Inflammatory macrophage treated with lipopolysaccharide for 4 hours (primary cell): ENCODE measurements around the gene ZFP42.
"Not testable (repeated sequence)": the region's sequence is repeated elsewhere in the genome, so short reads cannot be mapped to it uniquely, and the experiment has no call there.

ENCODE experiments used
- DNase-seq: peaks from one replicate; pipeline ENCODE4 v3.0.0-alpha.2; 2020

ZFP42 gene

DNA sequence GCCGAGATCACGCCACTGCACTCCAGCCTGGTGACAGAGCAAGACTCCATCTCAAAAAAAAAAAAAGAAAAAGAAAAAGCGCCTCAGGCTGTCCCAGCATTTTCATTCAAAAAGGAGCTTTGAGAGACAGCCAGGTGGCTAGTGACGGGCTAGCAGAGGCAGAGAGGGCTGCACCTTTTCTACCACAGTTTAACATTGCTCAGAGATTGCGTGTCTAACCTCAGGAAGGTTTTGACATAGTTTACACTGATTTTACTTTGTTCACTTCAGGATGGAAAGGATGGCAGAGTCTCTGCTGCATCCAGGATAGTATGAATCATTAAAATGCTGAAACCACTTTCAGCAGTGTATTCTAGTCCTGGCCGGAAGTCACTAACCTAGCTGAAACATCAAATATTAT lies 28.1 kb downstream of the ZFP42 start:
- no peak for DNase-seq

DNA sequence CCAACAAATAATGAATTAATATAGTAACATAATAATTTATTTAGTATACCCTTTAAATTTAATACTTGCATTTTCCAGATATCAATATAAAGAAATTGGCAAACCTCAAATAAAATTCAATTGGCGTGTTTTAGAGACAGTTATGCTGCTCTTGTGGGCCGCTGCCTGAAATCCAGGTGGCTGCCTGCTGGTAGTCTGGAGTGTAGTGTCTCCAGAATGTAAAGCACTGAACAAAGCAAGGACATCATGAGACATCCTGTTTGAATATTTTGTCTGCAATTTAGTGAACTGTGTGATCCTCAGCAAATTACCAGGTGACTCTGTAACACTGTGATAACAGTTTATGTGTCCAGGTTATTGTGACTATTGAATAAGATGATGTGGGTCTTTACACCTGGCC lies 29.9 kb downstream of the ZFP42 start:
- no peak for DNase-seq

DNA sequence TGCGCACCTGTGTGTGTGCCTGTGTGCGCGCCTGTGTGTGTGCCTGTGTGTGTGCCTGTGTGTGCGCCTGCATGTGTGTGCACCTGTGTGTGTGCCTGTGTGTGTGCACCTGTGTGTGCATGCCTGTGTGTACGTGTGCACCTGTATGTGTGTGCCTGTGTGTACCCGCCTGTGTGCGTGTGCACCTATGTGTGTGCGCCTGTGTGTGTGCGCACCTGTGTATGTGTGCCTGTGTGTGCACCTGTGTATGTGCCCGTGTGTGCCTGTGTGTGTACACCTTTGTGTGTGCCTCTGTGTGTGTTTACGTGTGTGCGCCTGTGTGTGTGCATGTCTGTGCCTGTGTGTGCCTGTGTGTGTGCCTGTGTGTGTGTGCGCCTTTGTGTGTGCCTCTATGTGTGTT lies 33.5 kb downstream of the ZFP42 start:
- DNase-seq: no peak

DNA sequence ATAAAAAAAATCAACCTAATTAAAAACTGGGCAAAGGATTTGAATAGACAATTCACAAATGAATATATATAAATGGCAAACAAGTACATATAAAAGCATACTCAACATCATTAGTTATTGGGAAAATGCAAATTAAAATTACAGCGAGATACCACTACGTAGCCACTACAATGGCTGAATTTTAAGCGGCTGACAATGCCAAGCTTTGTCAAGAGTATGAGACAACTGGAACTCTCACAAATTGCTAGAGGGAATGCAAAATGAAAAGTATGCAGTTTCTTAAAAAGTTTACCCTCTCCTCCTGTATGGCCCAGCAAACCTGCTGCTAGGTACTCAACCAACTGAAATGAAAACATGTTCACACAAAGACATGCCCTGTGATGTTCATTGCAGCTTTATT lies 34.8 kb downstream of the ZFP42 start:
- no peak for DNase-seq

DNA sequence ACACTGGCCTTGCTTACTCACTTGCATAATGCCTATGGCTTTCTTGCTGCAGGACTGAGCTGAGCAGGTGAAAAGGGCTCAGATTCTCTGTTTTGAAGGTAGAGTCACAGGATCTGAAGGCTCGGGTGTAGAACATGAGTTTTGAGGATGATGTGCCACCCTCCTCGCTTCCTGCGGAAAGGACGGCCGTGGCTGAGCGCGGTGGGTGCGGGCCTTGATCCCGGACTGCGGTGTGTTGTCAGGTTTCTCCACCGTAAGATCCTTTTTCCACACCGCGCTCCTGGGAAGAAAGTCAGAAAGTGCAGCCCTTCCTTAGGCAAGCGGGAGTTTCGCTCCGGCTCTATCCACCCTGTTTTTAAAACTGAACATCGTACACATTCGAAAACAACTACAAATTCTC lies 36.2 kb downstream of the ZFP42 start:
- DNase-seq: no peak

DNA sequence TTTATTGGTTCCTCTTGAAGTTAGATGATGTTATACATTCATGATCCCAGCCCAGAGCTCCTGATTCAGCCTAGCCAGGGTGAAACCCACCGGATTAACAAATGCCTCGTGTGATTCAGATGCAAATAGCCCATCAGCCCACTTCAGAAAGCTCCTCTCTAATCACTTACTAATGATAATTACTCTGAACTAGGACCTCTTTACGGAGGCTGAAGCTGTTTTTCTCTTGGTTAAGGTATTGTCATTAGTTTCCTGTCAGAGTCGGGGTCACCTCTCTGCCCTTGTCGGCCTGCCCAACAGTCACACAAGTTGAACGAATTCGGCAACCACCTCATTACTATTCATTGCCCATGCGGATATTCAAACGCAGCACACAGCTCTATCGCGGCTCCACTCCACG lies 36.6 kb downstream of the ZFP42 start:
- no peak for DNase-seq

DNA sequence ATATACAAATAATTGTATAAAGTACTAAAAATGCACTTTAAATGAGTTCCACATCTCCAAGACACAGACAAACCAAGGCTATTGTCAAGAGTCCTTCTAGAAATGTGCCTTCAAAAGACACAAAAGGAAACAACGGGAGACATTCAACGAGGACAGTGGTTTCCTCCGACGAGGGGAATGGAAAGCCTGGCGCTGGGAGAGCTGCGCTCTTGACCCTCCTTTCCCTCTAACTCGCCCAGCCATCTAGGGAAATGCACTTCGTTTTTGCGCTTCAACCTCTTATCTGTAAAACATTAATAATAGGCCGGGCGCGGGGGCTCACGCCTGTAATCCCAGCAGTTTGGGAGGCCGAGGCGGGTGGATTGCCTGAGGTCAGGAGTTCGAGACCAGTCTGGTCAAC lies 37.0 kb downstream of the ZFP42 start:
- no peak for DNase-seq

DNA sequence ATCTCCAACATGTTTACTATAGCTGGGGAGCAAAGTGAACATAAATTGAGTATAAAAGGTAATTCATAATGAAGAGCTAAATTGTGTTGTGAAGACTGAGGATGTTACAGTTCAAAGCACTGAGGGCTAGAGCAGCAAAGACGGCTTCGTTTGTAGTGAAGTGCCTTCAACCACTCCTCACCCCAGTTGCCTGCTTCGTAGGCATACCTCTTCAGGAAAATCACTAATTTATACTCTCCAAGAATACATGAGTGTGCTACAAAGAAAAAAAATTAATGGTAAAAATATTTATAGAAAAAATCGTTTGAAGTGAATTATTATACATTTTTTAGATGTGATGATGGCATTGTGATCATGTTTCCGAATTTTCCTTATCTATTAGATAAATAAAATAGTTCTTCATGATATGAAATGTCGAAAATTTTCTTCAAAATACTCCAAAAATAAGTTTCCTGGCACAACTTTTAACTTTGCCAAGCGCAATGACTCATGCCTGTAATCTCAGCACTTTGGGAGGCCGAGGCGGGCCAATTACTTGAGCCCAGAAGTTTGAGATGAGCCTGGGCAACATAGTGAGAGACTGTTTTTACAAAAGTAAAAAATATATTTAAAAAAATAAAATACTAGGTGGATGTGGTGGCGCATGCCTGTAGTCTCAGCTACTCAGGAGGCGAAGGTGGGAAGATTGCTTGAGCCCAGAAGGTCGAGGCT lies 41.6 kb downstream of the ZFP42 start:
- no peak for DNase-seq

DNA sequence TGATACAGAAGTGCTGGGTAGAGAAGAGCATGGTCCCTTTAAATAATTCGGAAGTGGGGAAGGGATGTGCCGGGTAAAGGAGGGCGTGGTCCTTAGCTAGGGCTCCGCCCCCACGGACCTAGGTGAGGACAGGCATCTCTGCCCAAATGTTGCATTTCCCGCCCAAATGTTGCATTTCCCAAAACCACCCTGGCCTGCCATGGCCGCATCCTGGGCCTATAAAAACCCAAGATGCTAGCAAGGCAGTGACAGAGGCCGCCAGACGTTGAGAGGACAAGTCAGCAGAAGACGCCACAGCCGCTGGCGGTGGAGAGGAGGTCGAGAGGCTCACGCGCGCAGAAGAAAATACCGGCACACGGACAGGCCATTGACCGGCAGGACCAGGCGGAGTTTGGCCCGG lies 46.1 kb downstream of the ZFP42 start:
- no peak for DNase-seq

DNA sequence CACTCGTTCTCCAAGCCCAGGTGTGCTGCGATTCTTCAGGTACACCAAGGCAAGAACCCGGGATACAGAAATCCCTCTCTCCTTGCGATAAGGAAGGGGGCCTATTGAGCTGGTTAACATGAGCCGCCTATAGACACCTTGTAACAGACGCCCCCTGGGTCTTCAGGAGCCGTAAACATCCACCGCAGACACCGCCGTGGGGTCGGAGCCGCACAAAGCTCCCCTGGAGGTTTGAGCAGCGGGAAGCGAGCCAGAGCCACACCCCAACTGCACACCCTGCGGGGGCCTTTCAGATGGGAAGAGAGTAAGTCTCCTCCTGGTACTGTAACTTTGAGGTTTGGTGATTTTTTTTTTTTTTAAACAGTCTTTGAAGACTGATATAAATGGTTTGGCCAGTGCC lies 46.6 kb downstream of the ZFP42 start:
- DNase-seq: no peak

DNA sequence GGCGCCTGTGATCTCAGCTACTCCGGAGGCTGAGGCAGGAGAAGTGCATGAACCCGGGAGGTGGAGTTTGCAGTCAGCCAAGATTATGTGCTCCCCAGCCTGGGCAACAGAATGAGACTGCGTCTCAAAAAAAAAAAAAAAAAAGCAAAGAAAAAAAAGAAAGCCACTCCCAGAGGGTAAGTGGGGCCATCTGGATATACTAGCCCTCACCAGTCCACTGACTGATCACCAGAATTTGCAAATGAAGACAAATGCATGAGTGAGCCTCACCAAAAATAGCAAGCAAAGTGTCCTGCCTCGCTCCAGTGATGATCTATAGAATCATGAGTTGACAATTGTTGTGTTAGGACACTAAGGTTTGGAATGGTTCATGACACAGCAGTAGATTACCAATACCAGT lies 47.6 kb downstream of the ZFP42 start:
- no peak for DNase-seq

DNA sequence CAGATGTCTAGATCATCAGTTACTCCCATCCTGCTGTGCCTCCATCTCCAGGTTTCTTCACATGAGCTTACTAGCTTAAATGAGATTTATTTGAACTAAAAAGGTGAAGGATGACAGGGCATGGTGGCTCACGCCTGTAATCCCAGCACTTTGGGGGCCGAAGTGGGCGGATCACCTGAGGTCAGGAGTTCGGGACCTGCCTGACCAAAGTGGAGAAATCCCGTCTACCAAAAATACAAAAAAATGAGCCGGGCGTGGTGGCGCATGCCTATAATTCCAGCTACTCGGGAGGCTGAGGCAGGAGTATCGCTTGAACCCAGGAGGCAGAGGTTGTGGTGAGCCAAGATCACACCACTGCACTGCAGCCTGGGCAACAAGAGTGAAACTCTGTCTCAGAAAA lies 49.9 kb downstream of the ZFP42 start:
- not testable (repeated sequence) for DNase-seq

DNA sequence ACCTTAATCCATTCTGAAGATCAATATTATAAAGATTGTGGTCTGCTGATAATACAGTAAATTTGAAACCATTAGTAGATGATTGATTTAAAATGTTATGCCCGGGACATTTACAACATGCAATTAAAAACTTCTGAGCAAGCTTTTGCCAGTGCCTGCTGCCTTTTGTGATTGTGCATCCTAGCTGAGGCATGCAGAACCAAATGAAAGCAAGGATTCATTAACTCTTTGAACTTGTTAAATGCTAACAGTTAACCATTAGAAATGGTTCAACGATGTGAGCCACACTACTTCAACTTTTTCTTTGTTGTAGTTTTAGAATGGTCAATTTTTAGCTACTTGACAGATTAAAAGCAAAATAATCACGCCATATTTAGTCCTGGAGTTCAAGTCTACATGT lies 51.1 kb downstream of the ZFP42 start:
- no peak for DNase-seq

DNA sequence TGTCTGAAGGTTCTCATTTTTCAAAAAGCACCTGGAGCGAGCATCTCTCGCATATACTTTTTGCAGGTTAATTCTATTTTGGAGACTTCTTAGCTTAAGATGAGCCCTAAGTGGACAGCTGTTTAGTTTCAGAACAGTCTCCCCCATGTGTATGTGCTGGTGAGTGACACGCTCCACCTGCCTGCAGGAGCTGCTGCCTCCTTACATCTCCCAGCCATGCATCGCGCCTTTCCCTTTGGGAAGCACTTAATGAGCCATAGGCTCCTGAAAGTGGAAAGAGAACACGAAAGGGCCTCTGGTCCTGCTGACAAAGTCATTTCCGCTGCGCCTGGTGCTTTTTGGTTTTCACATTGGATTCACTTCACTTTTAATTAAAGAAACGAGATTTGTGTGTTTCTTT lies 57.7 kb downstream of the ZFP42 start:
- DNase-seq: no peak
